AG10803 (cell line): ENCODE data around the gene ANKS1B.
"Not testable (repeated sequence)": the region's sequence is repeated elsewhere in the genome, so short reads cannot be mapped to it uniquely, and the experiment has no call there.

ENCODE experiments used
- DNase-seq: peaks from one replicate; pipeline ENCODE4 v3.0.0; 2010; ENCODE audit warnings: low read depth
- H3K4me3 ChIP-seq: 2 replicates; pipeline ENCODE4 v1.5.1; 2011; ENCODE audit warnings: mild to moderate bottlenecking, low read length, control low read depth
- CTCF ChIP-seq: conservative IDR thresholded peaks from 2 replicates; pipeline ENCODE4 v1.5.1; 2011; ENCODE audit warnings: mild to moderate bottlenecking, low read length, control low read depth, inconsistent platforms

Gene ANKS1B

DNA sequence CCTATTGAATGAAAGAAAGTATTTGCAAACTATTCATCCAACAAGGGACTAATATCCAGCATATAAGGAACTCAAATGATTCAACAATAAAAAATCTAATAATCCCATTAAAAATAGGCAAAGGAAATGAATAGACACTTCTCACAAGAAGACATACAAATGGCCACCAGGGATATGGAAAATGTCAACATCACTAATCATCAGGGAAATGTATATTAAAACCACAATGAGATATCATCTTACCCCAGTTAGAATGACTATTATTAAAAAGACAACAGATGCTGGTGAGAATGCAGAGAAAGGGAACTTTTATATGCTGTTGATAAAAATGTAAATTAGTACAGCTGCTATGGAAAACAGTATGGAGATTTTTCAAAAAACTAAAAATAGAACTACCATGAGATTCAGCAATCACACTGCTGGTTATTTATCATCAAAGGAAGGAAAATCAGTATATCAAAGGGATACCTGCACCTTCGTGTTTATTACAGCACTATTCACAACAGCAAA, 247.9 kb downstream of the ANKS1B start:
- TF ChIP-seq CTCF: no peak
- DNase-seq: no peak
- no peak overlapping the region for H3K4me3 ChIP-seq

DNA sequence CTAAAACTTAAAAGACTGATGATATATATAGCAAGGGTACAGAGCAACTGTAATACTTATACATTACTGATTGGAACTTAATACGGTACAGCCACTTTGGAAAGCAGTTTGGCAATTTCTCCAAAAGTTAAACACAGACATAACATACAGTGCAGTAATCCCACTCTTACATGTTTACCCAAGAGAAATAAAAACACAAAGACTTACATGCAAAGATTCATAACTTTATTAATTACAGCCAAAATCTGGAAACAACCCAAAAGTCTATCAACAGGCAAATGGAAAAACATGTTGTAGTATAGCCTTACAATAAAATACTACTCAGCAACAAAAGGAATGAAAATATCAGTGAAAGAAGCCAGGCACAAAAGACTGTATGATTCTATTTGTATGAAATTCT, 252.6 kb downstream of the ANKS1B start:
- no peak overlapping the region for H3K4me3 ChIP-seq
- no peak for DNase-seq
- no peak for TF ChIP-seq CTCF

GRCh38 chr12:99722690-99723486, 261.8 kb downstream of the ANKS1B start:
- no peak for DNase-seq
- TF ChIP-seq CTCF: no peak
- H3K4me3 ChIP-seq: no peak overlapping the region

- H3K4me3 ChIP-seq: no peak overlapping the region
- no peak for DNase-seq
- TF ChIP-seq CTCF: no peak
These were observed 262.9 kb downstream of the ANKS1B start for GRCh38 chr12:99721715-99722275.

GRCh38 chr12:99720083-99720465, 264.7 kb downstream of the ANKS1B start:
- DNase-seq, H3K4me3 ChIP-seq: not testable (repeated sequence)

GRCh38 chr12:99719411-99720082, 265.2 kb downstream of the ANKS1B start:
- DNase-seq, H3K4me3 ChIP-seq: not testable (repeated sequence)

- H3K4me3 ChIP-seq, DNase-seq: not testable (repeated sequence)
These were observed 268.8 kb downstream of the ANKS1B start for GRCh38 chr12:99715841-99716510.

- not testable (repeated sequence) for DNase-seq, H3K4me3 ChIP-seq
These were observed 269.8 kb downstream of the ANKS1B start for GRCh38 chr12:99714921-99715320.
